Smooth muscle cell of the pulmonary artery (primary cell): ENCODE data around the gene TMEM114. TPM values are rescaled to one million over a fixed set of nuclear protein-coding genes. Genes with fewer than 3 reads are reported as not detected.

ENCODE experiments used
- total RNA-seq: library from RNA; depleted of rRNA; stranded (reverse); fragments of >200 nt; gene quantifications from 2 replicates; pipeline ENCODE4 v1.2.3, GENCODE V29; 2014

The TMEM114 gene
- total RNA-seq: not detected in 2 replicates

GRCh38 chr16:8589900-8590688 is at the start of gene TMEM114:
Gene TMEM114 (minus strand): TSS chr16:8590511. CDS start chr16:8589838, 673 bp downstream.

DNA sequence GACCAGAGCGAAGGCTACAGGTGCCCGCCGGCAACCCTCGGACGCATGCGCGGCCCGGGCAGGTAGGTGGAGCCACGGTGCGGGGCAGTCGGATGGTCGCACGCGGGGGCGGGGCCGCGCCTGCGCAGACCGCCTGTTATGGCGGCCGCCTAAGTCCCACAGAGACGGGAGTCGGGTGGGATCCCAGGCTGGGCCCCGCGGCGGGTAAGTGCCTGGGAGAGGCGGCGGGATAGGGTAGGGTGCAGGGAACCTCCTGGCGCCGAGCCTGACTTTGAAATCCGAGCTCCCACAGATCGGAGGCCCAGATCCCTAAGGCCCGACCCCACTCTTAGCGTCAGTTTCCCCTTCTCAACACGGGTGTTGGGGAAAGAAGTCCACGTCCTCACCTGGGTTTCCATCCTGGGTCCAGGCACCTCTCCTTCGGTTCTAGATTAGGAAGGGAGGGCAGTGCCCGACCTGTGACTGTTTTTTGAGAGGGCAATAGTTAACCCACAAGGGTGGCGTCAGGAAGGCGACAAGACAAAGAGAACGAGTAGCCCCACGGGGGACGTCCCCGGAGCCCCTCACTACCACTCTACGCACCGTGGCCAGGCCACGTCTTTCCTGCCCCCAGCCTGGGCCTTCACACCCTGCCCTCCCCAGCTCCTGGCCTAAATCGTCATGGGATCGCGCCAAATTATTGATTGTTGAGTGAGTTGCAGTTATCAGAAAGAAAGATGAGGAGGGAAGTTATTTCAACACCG is 31.4 kb upstream of the TMEM114 start, which contains the start of gene METTL22:
TSS of gene METTL22 (plus strand) at position 127 of the 743 bp plus-strand sequence. CDS start 3,968 bp downstream, outside the sequence.

Other genes with a start within 250 kb of the TMEM114 start
- gene METTL22, start 31.2 kb upstream of the TMEM114 start, total RNA-seq: 23.8 and 34.0 TPM in 2 replicates
- 1.9 and 2.5 TPM in 2 replicates for gene ABAT, start 84.1 kb upstream of the TMEM114 start, total RNA-seq
- 6.5 and 6.6 TPM in 2 replicates for gene TMEM186, start 207.1 kb upstream of the TMEM114 start, total RNA-seq
- 27.2 and 27.4 TPM in 2 replicates for gene PMM2, start 207.3 kb upstream of the TMEM114 start, total RNA-seq